Astrocyte (in vitro differentiated cells and primary cell): Measurements from ENCODE around the gene CREB3L2.

Source experiments
- EZH2 ChIP-seq: IDR thresholded peaks from 2 replicates; pipeline ENCODE4 v1.6.1; 2012; ENCODE audit warnings: mild to moderate bottlenecking, low read length, inconsistent platforms; ENCODE audit not compliant: insufficient read depth
- TF ChIP-seq, protein P1 (sequence below): IDR thresholded peaks from 2 replicates; pipeline ENCODE4 v1.5.1; 2011; ENCODE audit warnings: low read depth, mild to moderate bottlenecking, inconsistent platforms, low read length, moderate library complexity; ENCODE audit not compliant: insufficient read depth

DNA sequence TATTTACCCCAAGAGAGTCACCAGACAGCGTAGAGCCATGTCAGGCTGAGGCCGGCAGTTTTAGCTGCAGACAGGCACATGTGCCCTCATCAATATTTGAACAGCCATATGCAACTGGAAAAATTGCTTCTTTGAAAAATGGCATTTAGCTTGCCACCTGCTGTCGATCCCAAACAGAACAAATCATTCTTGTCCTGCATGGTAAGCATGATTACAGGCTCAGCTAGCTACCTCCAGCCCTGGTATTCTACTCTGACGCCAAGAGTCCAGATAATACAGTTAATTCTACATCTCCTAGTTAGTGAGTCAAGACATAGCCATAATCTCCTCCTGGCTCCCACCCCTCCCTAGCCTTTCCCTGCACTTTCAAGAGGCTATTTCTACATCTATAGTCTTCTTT, 7.7 kb downstream of the CREB3L2 start:
- TF ChIP-seq EZH2, result no peak
- TF ChIP-seq, protein P1, sequence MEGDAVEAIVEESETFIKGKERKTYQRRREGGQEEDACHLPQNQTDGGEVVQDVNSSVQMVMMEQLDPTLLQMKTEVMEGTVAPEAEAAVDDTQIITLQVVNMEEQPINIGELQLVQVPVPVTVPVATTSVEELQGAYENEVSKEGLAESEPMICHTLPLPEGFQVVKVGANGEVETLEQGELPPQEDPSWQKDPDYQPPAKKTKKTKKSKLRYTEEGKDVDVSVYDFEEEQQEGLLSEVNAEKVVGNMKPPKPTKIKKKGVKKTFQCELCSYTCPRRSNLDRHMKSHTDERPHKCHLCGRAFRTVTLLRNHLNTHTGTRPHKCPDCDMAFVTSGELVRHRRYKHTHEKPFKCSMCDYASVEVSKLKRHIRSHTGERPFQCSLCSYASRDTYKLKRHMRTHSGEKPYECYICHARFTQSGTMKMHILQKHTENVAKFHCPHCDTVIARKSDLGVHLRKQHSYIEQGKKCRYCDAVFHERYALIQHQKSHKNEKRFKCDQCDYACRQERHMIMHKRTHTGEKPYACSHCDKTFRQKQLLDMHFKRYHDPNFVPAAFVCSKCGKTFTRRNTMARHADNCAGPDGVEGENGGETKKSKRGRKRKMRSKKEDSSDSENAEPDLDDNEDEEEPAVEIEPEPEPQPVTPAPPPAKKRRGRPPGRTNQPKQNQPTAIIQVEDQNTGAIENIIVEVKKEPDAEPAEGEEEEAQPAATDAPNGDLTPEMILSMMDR, result no peak
